Muscle of leg (tissue), 11 donors: Measurements from ENCODE around the gene SCML2. TPM values are rescaled to one million over a fixed set of nuclear protein-coding genes. Genes with fewer than 3 reads are reported as not detected.
A peak's percentile ranks its signal among the peaks of the same experiment; 100 is the strongest.
"Not testable (repeated sequence)": the region's sequence is repeated elsewhere in the genome, so short reads cannot be mapped to it uniquely, and the experiment has no call there.

Source experiments
- DNase-seq: peaks from one replicate; pipeline ENCODE4 v3.0.0; 2013
- H3K27ac ChIP-seq: one replicate; pipeline ENCODE4 v1.5.1; 2013; ENCODE audit warnings: mild to moderate bottlenecking, low read length, control low read depth
- H3K27me3 ChIP-seq: one replicate; pipeline ENCODE4 v1.6.1; 2013; ENCODE audit warnings: low read length; ENCODE audit not compliant: control insufficient read depth, insufficient read depth
- H3K36me3 ChIP-seq: one replicate; pipeline ENCODE4 v1.6.1; 2013; ENCODE audit warnings: low read length; ENCODE audit not compliant: control insufficient read depth, insufficient read depth
- H3K4me1 ChIP-seq: one replicate; pipeline ENCODE4 v1.6.1; 2013; ENCODE audit warnings: low read length; ENCODE audit not compliant: control insufficient read depth, insufficient read depth
- H3K4me3 ChIP-seq: one replicate; pipeline ENCODE4 v1.5.1; 2013; ENCODE audit warnings: low read length, control low read depth
- H3K9me3 ChIP-seq: replicated peaks from 2 replicates; pipeline ENCODE4 v1.6.1; 2013; ENCODE audit warnings: low read depth, low read length; ENCODE audit not compliant: control insufficient read depth
- WGBS: methylation state at CpG from one replicate; pipeline ENCODE4 v1.1.5; 2013; ENCODE audit warnings: missing lambda C conversion rate; ENCODE audit not compliant: insufficient coverage; 5-methylcytosine and 5-hydroxymethylcytosine counted together
- polyA plus RNA-seq, 8 donors: library from polyadenylated mRNA; unstranded; fragments of 120-200 nt; gene quantifications; one replicate each; pipeline versions ENCODE4 v1.2.1 to v1.2.3, GENCODE V29; 2013; ENCODE audit warnings: inconsistent platforms in 1 of 8, low replicate concordance in 1 of 8; ENCODE audit not compliant: insufficient read length in 8 of 8, insufficient read depth in 1 of 8
- total RNA-seq: library from RNA; stranded (reverse); fragments of 120-200 nt; gene quantifications from one replicate; pipeline ENCODE4 v1.2.4, GENCODE V29; 2013

SCML2 gene
- total and polyA plus RNA-seq, 9 donors, result 6.3 to 9.9 (median 7.5) TPM

DNA sequence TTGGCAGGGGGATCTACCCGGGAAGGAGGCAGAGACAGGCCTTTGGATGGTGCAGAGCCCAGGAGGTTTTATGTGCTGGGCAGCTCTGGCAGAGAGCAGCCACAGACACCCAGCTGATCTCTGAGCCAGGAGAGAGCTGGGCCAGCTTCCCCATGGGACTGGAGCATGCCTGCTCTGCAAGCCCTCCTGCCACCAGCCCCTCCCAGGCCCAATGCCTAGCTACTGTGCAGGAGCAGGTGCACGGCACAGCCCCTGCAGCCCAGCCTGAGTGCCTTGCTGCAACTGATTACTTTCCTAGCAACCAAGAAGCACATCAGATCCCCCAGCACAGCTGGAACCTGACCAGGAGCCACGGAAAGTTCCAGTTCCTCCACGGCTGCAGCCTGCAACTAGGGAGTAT is 76.0 kb downstream of the SCML2 start:
- H3K4me3 ChIP-seq, result no peak overlapping the region
- DNase-seq, result no peak
- H3K9me3 ChIP-seq, result peaks cover 17% of the 10 kb centered on the region
- no peaks in the 10 kb centered on the region for H3K4me1 ChIP-seq
- H3K27ac ChIP-seq, result no peak overlapping the region
- peaks cover 4% of the 10 kb centered on the region for H3K27me3 ChIP-seq
- 83% methylated on average over 2 of the region's 4 CpGs for WGBS
- no peaks in the 10 kb centered on the region for H3K36me3 ChIP-seq

GRCh38 chrX:18272222-18272621 is 82.3 kb downstream of the SCML2 start:
- DNase-seq, result no peak
- Histone ChIP-seq H3K4me3 (no peak overlapping the region), H3K4me1 (no peaks in the 10 kb centered on the region), H3K36me3 (no peaks in the 10 kb centered on the region), H3K27ac (no peak overlapping the region), H3K9me3 (peaks cover 7% of the 10 kb centered on the region), H3K27me3 (peaks cover 2% of the 10 kb centered on the region)
- WGBS, result no CpG with 5 or more reads among the region's 1 CpG

DNA sequence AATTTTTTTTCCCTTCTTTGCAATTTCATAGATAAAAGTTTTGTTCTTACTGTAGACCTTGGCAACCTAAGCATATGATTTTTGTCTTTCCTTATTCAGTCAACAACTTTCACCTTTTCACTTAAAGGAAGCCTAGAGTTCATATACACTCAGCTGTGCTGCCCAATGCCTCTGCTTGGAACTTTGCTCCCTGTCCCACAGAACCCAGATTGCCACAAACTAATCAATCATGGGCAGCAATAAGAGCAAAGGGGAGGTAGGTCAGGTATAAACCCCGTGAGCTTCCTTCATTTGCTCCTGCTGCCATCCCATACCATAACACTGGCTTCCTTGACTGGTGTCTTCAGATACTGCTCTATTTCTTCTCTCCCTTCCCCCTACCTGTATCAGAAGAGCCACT is 82.8 kb downstream of the SCML2 start:
- no peak overlapping the region for H3K27ac ChIP-seq
- H3K4me1 ChIP-seq, result no peaks in the 10 kb centered on the region
- DNase-seq, result no peak
- no CpG with 5 or more reads among the region's 1 CpG for WGBS
- H3K27me3 ChIP-seq, result peaks cover 2% of the 10 kb centered on the region
- peaks cover 7% of the 10 kb centered on the region for H3K9me3 ChIP-seq
- no peak overlapping the region for H3K4me3 ChIP-seq
- no peaks in the 10 kb centered on the region for H3K36me3 ChIP-seq

GRCh38 chrX:18271309-18271708 is 83.2 kb downstream of the SCML2 start:
- no peaks in the 10 kb centered on the region for H3K4me1 ChIP-seq
- H3K9me3 ChIP-seq, result peaks cover 7% of the 10 kb centered on the region
- DNase-seq, result no peak
- no peak overlapping the region for H3K4me3 ChIP-seq
- H3K27ac ChIP-seq, result no peak overlapping the region
- no CpG with 5 or more reads among the region's 2 CpGs for WGBS
- H3K36me3 ChIP-seq, result no peaks in the 10 kb centered on the region
- peaks cover 2% of the 10 kb centered on the region for H3K27me3 ChIP-seq

- WGBS, result no CpG with 5 or more reads among the region's 1 CpG
- no peak overlapping the region for H3K4me3 ChIP-seq
- no peaks in the 10 kb centered on the region for H3K9me3 ChIP-seq
- no peaks in the 10 kb centered on the region for H3K36me3 ChIP-seq
- H3K27ac ChIP-seq, result no peak overlapping the region
- H3K4me1 ChIP-seq, result no peaks in the 10 kb centered on the region
- no peak for DNase-seq
- H3K27me3 ChIP-seq, result peaks cover 2% of the 10 kb centered on the region
Observed at GRCh38 chrX:18255059-18255458, 99.4 kb downstream of the SCML2 start.

DNA sequence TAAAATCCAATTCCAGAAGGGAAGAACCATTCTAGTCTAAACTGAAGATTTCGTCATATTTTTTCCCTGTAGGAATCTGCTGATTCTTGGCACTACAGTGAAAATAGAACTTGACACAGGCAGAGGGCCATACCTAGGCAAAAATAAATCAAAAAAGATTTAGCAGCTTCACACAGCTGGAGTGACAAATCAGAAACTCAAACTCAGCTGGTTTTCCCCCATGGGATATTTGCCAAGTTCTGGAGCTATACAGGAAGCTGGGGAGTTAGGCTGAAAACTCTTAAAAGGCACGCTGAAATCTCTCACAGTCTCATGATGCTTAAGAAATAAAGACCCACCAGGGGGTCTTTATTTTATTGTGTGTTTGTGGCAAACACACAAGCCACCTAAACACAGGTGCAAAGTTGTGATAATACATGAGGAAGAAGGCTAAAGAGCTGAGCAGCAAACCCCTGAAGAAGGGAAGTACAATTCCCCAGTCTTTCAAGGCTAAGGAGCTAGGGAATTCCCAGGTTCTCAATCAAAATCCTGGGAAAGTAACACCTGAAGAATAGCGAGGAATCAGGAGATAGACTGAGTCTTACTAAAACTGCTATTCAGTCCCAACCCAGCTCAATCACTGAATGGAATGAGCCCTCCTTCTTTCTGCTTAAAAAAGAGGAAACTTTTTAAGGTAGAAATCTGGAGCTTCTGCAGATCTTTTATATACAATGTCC is 101.7 kb downstream of the SCML2 start:
- Histone ChIP-seq H3K9me3 (no peaks in the 10 kb centered on the region), H3K4me3 (no peak overlapping the region), H3K27me3 (peaks cover 5% of the 10 kb centered on the region), H3K36me3 (no peaks in the 10 kb centered on the region), H3K27ac (no peak overlapping the region), H3K4me1 (no peaks in the 10 kb centered on the region)
- WGBS, result no CpG with 5 or more reads among the region's 3 CpGs
- DNase-seq, result peak; percentile 36

- H3K27ac ChIP-seq, H3K9me3 ChIP-seq, DNase-seq, H3K36me3 ChIP-seq, H3K4me3 ChIP-seq, H3K4me1 ChIP-seq, H3K27me3 ChIP-seq: not testable (repeated sequence)
- 43% methylated on average over 5 of the region's 21 CpGs for WGBS
Observed at GRCh38 chrX:18229646-18230045, 124.8 kb downstream of the SCML2 start.

DNA sequence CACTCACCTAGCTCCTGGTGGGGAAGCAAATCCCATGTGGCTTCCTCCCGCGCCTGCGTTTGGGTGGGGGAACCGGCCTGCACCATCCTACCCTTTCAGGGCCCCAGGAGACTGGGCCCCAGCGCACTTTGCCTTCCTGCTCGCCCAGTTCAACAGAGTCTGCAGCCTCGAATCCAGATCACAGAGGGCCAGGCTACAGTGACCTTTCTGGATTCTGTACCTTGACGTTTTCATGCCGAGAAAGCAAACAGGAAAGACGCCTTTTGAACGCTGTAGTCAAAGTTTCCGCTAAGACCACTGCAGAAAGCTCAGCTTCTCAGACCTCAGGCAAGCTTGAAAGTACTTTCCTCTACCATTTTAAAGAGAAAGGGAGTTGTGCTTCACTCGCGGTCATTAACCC is 126.4 kb downstream of the SCML2 start:
- H3K4me3 ChIP-seq, result no peak overlapping the region
- peaks cover 7% of the 10 kb centered on the region for H3K27me3 ChIP-seq
- H3K36me3 ChIP-seq, result no peaks in the 10 kb centered on the region
- DNase-seq, result no peak
- WGBS, result 77% methylated on average over 14 of the region's 14 CpGs
- no peak overlapping the region for H3K27ac ChIP-seq
- H3K4me1 ChIP-seq, result no peaks in the 10 kb centered on the region
- no peaks in the 10 kb centered on the region for H3K9me3 ChIP-seq

- Histone ChIP-seq H3K4me3 (no peak overlapping the region), H3K9me3 (no peaks in the 10 kb centered on the region), H3K4me1 (no peaks in the 10 kb centered on the region), H3K36me3 (no peaks in the 10 kb centered on the region), H3K27ac (no peak overlapping the region), H3K27me3 (peaks cover 7% of the 10 kb centered on the region)
- WGBS, result 84% methylated on average over 6 of the region's 7 CpGs
- no peak for DNase-seq
Observed at GRCh38 chrX:18227458-18227857, 127.0 kb downstream of the SCML2 start.

- DNase-seq, result no peak
- H3K36me3 ChIP-seq, result no peaks in the 10 kb centered on the region
- no peaks in the 10 kb centered on the region for H3K4me1 ChIP-seq
- H3K4me3 ChIP-seq, result no peak within 1 kb of the TSS
- WGBS, result 95% methylated on average over 9 of the region's 19 CpGs
- no peak within 1 kb of the TSS for H3K27ac ChIP-seq
- H3K27me3 ChIP-seq, result no peaks in the 10 kb centered on the region
- H3K9me3 ChIP-seq, result peaks cover 4% of the 10 kb centered on the region
Observed at GRCh38 chrX:18220786-18221185, 133.7 kb downstream of the SCML2 start, which contains the start of gene BEND2. BEND2 (minus strand) TSS chrX:18220886; CDS start chrX:18220750, 136 bp downstream.

DNA sequence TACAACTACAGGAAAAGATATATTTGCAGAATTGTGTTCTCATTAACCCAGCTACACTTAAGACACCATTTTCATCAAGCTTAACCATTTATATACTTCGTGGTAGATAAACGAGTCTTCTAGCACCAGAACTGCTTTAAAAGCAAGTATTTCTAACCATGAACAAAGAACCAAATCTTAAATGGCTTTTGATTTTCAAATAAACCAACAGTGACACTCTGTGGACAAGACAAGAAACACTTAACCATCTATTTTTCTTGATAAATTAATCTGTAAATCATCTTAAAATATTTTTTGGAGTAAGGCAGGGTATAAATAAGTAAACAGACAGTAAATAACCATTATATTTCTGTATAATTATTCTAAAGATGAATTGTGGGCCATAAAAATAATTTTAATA is 144.0 kb downstream of the SCML2 start:
- H3K9me3 ChIP-seq, result no peaks in the 10 kb centered on the region
- no peaks in the 10 kb centered on the region for H3K36me3 ChIP-seq
- no peak overlapping the region for H3K27ac ChIP-seq
- WGBS, result no CpG with 5 or more reads among the region's 2 CpGs
- no peaks in the 10 kb centered on the region for H3K4me1 ChIP-seq
- H3K27me3 ChIP-seq, result peaks cover 12% of the 10 kb centered on the region
- no peak overlapping the region for H3K4me3 ChIP-seq
- DNase-seq, result peak; percentile 12
